Fibroblast of villous mesenchyme (primary cell): ENCODE data around the gene PLXNA1. TPM values are rescaled to one million over a fixed set of nuclear protein-coding genes. Genes with fewer than 3 reads are reported as not detected.

Experiments used
- DNase-seq: peaks from one replicate; pipeline ENCODE4 v3.0.0-alpha.2; 2010; ENCODE audit warnings: low read depth
- H3K4me3 ChIP-seq: 2 replicates; pipeline ENCODE4 v1.5.1; 2011; ENCODE audit warnings: low read depth, mild to moderate bottlenecking, low read length
- CTCF ChIP-seq: IDR thresholded peaks from 2 replicates; pipeline ENCODE4 v1.5.1; 2012; ENCODE audit warnings: low read depth, mild to moderate bottlenecking, low read length; ENCODE audit not compliant: insufficient read depth
- total RNA-seq: library from RNA; depleted of rRNA; stranded (reverse); fragments of >200 nt; gene quantifications from 2 replicates; pipeline ENCODE4 v1.2.3, GENCODE V29; 2012

The PLXNA1 gene
- total RNA-seq, 1 donor, result 63.0 TPM

GRCh38 chr3:126995926-126996512 is 13.1 kb downstream of the PLXNA1 start:
- H3K4me3 ChIP-seq, result no peak overlapping the region
- peak; percentile 2 for TF ChIP-seq CTCF
- DNase-seq, result no peak

DNA sequence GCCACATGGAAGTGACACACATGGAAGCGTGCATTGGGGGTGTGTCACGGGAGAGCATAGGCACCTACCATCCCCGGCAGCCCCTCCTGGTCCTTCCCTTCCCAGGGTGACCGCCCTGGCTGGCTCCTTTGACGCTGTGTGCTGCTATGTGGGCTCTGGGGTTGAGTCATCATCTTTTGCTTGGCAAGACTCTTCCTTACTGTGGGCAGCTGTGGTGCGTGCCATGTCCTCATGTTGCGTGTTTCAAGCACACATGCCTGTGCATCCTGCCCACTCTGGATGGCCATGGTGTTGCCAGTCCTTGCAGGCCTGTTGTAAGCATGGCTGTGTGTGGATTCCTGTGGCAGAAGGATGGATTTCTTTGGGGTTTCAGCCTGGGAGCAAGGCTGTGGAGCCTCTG is 14.0 kb downstream of the PLXNA1 start:
- no peak for TF ChIP-seq CTCF
- no peak for DNase-seq
- H3K4me3 ChIP-seq, result no peak overlapping the region

- H3K4me3 ChIP-seq, result no peak overlapping the region
- no peak for TF ChIP-seq CTCF
- DNase-seq, result no peak
These were observed 14.6 kb downstream of the PLXNA1 start for GRCh38 chr3:126997455-126998038.

DNA sequence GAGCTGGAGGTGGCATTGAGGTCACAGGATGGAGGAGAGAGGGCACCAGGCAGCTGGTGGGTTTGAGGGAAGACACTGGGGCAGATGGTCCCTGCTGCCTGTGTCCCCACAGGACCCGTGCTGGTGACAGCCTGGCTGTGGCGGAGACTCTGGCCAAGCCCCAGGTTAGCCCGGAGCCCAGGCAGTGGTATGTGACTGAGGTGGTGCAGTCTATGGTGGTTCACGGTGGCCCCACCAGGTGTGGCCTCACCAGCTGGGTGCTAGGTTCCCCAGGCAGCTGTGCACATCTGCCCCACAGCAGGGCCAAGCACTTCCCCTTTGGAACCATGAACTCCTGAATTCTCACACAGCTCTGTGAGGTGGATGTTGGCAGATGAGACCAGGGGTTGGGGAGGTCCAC is 15.4 kb downstream of the PLXNA1 start:
- no peak overlapping the region for H3K4me3 ChIP-seq
- DNase-seq, result no peak
- TF ChIP-seq CTCF, result no peak

- no peak for TF ChIP-seq CTCF
- no peak overlapping the region for H3K4me3 ChIP-seq
- no peak for DNase-seq
These were observed 15.8 kb downstream of the PLXNA1 start for GRCh38 chr3:126998728-126999127.

DNA sequence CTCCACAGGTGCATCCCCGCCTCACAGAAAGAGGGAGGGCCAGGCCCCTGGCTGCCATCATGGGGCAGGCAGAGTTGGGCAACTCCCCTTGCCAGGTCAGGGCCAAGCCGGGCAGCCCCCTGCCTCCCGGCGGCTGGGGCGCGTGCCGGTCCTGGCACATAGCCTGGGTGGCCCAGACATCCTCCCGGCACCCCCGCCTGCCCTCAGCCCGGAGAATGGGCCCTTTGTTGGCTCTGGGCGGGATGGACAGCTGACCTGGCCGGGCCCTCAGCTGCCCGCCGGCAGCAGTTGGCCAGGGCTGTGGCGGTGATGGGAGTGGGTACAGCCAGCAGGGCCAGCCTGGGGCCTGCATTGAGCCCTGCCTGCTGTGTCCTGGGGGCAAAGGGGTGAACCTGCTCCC is 16.5 kb downstream of the PLXNA1 start:
- no peak overlapping the region for H3K4me3 ChIP-seq
- no peak for DNase-seq
- TF ChIP-seq CTCF, result no peak

GRCh38 chr3:127000119-127000518 is 17.2 kb downstream of the PLXNA1 start:
- no peak for TF ChIP-seq CTCF
- no peak overlapping the region for H3K4me3 ChIP-seq
- DNase-seq, result no peak
